Ectodermal cell (in vitro differentiated cells): ENCODE results near the gene CMAS.
"Not testable (repeated sequence)": the region's sequence is repeated elsewhere in the genome, so short reads cannot be mapped to it uniquely, and the experiment has no call there.

Experiments used
- H3K27ac ChIP-seq: 2 replicates; pipeline ENCODE4 v1.7.0; 2013; ENCODE audit warnings: mild to moderate bottlenecking, low read depth, low read length; ENCODE audit not compliant: insufficient read depth, poor library complexity, severe bottlenecking
- H3K27me3 ChIP-seq: 2 replicates; pipeline ENCODE4 v1.7.0; 2013; ENCODE audit warnings: mild to moderate bottlenecking, low read length; ENCODE audit not compliant: insufficient read depth, control insufficient read depth, poor library complexity, severe bottlenecking
- H3K36me3 ChIP-seq: one replicate; pipeline ENCODE4 v1.7.0; 2013; ENCODE audit warnings: low read length; ENCODE audit not compliant: control insufficient read depth, insufficient read depth
- H3K4me1 ChIP-seq: one replicate; pipeline ENCODE4 v1.7.0; 2013; ENCODE audit warnings: low read length; ENCODE audit not compliant: control insufficient read depth, insufficient read depth
- H3K4me3 ChIP-seq: 2 replicates; pipeline ENCODE4 v1.7.0; 2013; ENCODE audit warnings: low read depth, low read length, control low read depth; ENCODE audit not compliant: insufficient read depth
- H3K9me3 ChIP-seq: 2 replicates; pipeline ENCODE4 v1.7.0; 2013; ENCODE audit warnings: mild to moderate bottlenecking, low read length, moderate library complexity; ENCODE audit not compliant: control insufficient read depth
- WGBS, 2 experiments: methylation state at CpG; one replicate each; pipeline ENCODE4 v1.1.7; 2013; ENCODE audit warnings: missing lambda C conversion rate in 2 of 2; 5-methylcytosine and 5-hydroxymethylcytosine counted together

The CMAS gene

DNA sequence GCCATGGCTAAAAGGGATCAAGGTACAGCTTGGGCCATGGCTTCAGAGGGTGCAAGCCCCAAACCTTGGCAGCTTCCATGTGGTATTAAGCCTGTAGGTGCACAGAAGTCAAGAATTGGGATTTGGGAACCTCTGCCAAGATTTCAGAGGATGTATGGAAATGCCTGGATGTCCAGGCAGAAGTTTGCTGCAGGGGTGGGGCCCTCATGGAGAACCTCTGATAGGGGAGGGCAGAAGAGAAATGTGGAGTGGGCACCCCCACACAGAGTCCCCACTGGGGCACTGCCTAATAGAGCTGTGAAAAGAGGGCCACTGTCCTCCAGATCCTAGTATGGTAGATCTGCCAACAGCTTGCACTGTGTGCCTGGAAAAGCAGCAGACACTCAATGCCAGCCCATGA lies 22.5 kb upstream of the CMAS start:
- not testable (repeated sequence) for H3K9me3 ChIP-seq, H3K4me3 ChIP-seq, H3K27me3 ChIP-seq, H3K36me3 ChIP-seq, H3K4me1 ChIP-seq, H3K27ac ChIP-seq

DNA sequence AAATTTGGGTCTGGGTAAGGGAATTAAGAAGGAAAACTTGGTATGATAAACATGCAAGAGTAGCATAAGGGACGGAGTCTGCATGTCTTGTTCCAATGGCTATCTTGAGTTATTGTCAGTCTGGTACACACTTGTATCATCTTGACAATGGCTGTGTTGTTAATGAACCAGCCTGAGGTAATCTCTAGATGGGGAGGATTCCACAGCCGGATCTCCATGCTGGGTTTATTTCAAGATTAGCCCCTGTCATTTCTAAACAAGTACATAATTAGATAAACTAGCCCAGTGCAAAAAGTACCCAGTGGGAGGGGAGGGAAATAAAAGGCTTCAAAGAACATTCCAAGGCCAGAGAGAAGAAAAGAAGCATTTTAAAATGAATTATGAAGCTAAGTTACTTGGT lies 16.5 kb upstream of the CMAS start:
- Histone ChIP-seq H3K27me3 (no peaks in the 10 kb centered on the region), H3K4me1 (no peaks in the 10 kb centered on the region), H3K9me3 (no peaks in the 10 kb centered on the region), H3K36me3 (no peaks in the 10 kb centered on the region), H3K4me3 (no peak overlapping the region), H3K27ac (no peak overlapping the region)
- WGBS, 2 experiments = 97 to 100% methylated on average over 1 to 2 of the region's 2 CpGs

DNA sequence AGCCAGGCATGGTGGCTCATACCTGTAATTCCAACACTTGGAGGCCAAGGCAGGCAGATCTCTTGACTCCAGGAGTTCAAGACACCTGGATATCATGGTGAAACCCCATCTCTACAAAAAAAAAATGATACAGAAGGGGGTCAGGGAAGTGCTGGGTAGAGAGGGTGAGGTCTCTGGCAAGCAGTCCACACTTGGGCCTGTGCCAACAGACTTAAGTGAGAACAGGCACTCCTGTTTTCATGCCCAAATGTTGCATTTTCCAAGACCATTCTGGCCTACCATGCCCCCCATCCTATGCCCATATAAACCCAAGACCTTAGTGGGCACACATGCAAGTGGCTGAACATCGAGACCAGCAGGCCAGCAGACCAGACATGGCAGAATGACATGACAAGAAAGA lies 16.0 kb upstream of the CMAS start:
- H3K4me1 ChIP-seq = no peaks in the 10 kb centered on the region
- H3K4me3 ChIP-seq = no peak overlapping the region
- no peaks in the 10 kb centered on the region for H3K27me3 ChIP-seq
- no peak overlapping the region for H3K27ac ChIP-seq
- 89 to 96% methylated on average over 1 of the region's 1 CpG for WGBS, 2 experiments
- no peaks in the 10 kb centered on the region for H3K9me3 ChIP-seq
- H3K36me3 ChIP-seq = no peaks in the 10 kb centered on the region

DNA sequence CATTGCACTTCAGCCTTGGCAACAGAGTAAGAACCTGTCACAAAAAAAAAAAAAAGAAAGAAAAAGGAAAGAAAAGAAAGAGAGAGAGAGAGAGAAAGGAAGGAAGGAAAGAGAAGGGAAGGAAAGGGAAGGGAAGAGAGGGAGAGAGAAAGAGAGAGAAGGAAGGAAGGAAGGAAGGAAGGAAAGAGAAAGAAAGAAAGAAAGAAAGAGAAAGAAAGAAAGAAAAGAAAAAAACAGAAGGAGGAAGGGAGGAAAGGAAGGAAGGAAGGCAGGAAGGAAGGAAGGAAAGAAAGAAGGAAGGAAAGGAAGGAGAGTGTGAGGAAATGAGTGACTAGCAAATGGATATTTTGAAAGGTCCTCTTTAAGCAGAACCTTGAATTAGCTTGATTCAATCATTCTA lies 13.3 kb upstream of the CMAS start:
- Histone ChIP-seq H3K27me3 (no peaks in the 10 kb centered on the region), H3K36me3 (no peaks in the 10 kb centered on the region), H3K4me1 (no peaks in the 10 kb centered on the region), H3K27ac (no peak overlapping the region), H3K4me3 (no peak overlapping the region), H3K9me3 (no peaks in the 10 kb centered on the region)

GRCh38 chr12:22034709-22035506 lies 11.1 kb upstream of the CMAS start:
- H3K27ac ChIP-seq = no peak overlapping the region
- no peaks in the 10 kb centered on the region for H3K9me3 ChIP-seq
- no peak overlapping the region for H3K4me3 ChIP-seq
- H3K27me3 ChIP-seq = no peaks in the 10 kb centered on the region
- WGBS, 2 experiments = 93 to 95% methylated on average over 3 to 4 of the region's 4 CpGs
- H3K4me1 ChIP-seq = no peaks in the 10 kb centered on the region
- H3K36me3 ChIP-seq = no peaks in the 10 kb centered on the region

GRCh38 chr12:22037947-22038346 lies 8.1 kb upstream of the CMAS start:
- no peaks in the 10 kb centered on the region for H3K4me1 ChIP-seq
- no peak overlapping the region for H3K27ac ChIP-seq
- H3K9me3 ChIP-seq = no peaks in the 10 kb centered on the region
- no peaks in the 10 kb centered on the region for H3K36me3 ChIP-seq
- no peak overlapping the region for H3K4me3 ChIP-seq
- WGBS, 2 experiments = 92 to 93% methylated on average over 3 of the region's 3 CpGs
- H3K27me3 ChIP-seq = no peaks in the 10 kb centered on the region

DNA sequence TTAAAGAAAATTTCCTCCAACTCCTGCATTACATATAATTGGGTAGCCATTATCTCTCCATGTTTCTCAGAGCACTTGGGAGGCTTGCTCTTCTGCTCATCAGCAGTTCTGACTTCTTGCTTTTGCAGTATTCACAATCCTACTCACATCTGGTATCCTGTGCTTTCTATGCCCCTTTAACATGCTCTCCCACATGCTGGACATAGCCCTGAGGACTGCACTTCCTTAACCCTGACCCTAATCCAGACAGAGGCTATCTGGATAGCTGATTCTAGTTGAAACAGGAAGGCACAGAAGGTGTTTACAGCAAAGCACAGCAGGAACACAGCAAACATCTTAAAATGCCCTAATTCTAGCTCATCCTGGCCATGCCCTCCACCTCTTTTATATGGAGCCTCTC lies 7.3 kb upstream of the CMAS start:
- H3K4me1 ChIP-seq = no peaks in the 10 kb centered on the region
- H3K27me3 ChIP-seq = no peaks in the 10 kb centered on the region
- H3K27ac ChIP-seq = no peak overlapping the region
- no peak overlapping the region for H3K4me3 ChIP-seq
- H3K9me3 ChIP-seq = no peaks in the 10 kb centered on the region
- H3K36me3 ChIP-seq = no peaks in the 10 kb centered on the region

- no peaks in the 10 kb centered on the region for H3K36me3 ChIP-seq
- no peaks in the 10 kb centered on the region for H3K9me3 ChIP-seq
- H3K4me1 ChIP-seq = no peaks in the 10 kb centered on the region
- WGBS, 2 experiments = 70% methylated on average over 4 of the region's 4 CpGs
- no peak overlapping the region for H3K4me3 ChIP-seq
- no peaks in the 10 kb centered on the region for H3K27me3 ChIP-seq
- H3K27ac ChIP-seq = no peak overlapping the region
Observed at GRCh38 chr12:22039361-22039760, 6.7 kb upstream of the CMAS start.

GRCh38 chr12:22042976-22043669 lies 2.9 kb upstream of the CMAS start:
- WGBS, 2 experiments = 95 to 99% methylated on average over 6 to 8 of the region's 9 CpGs

GRCh38 chr12:22043943-22044342 lies 2.1 kb upstream of the CMAS start:
- Histone ChIP-seq H3K36me3 (no peaks in the 10 kb centered on the region), H3K4me3 (no peak overlapping the region), H3K27me3 (no peaks in the 10 kb centered on the region), H3K27ac (no peak overlapping the region), H3K4me1 (no peaks in the 10 kb centered on the region), H3K9me3 (no peaks in the 10 kb centered on the region)
- WGBS, 2 experiments = 94 to 96% methylated on average over 2 of the region's 2 CpGs

More at GRCh38 chr12:22042976-22043669, 2.9 kb upstream of the CMAS start:
- H3K4me1 ChIP-seq = no peaks in the 10 kb centered on the region
- no peak overlapping the region for H3K4me3 ChIP-seq
- H3K9me3 ChIP-seq = no peaks in the 10 kb centered on the region
- H3K36me3 ChIP-seq = no peaks in the 10 kb centered on the region
- no peaks in the 10 kb centered on the region for H3K27me3 ChIP-seq
- no peak overlapping the region for H3K27ac ChIP-seq
